Measurements from ENCODE around the gene MOCS2. TPM values are rescaled to one million over a fixed set of nuclear protein-coding genes. Genes with fewer than 3 reads are reported as not detected.

MOCS2 gene
- total and polyA plus RNA-seq, 9 of the 15 experiments (the other 6 are each of a cell fraction or from before 2014, with no cell fraction given): 33.0 to 74.5 (median 48.4) TPM

DNA sequence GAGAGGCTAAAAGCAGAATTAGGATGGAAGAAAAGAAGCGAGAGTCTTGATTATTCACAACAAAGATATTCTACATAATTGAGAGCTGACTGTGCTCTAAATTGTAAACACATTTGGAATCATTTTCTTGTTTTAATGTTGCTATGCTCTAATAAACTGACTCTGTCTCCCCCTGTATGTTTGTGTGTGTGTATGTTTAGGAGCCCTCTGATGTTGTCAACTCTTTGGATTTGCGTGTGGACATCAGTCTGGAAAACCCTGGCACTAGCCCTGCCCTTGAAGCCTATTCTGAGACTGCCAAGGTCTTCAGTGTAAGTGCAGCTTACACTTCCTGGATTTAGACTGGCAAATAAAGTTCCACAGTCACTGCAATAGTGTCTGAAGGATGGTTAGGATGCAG is 37.8 kb downstream of the MOCS2 start (continued):
- TF ChIP-seq, protein P1, sequence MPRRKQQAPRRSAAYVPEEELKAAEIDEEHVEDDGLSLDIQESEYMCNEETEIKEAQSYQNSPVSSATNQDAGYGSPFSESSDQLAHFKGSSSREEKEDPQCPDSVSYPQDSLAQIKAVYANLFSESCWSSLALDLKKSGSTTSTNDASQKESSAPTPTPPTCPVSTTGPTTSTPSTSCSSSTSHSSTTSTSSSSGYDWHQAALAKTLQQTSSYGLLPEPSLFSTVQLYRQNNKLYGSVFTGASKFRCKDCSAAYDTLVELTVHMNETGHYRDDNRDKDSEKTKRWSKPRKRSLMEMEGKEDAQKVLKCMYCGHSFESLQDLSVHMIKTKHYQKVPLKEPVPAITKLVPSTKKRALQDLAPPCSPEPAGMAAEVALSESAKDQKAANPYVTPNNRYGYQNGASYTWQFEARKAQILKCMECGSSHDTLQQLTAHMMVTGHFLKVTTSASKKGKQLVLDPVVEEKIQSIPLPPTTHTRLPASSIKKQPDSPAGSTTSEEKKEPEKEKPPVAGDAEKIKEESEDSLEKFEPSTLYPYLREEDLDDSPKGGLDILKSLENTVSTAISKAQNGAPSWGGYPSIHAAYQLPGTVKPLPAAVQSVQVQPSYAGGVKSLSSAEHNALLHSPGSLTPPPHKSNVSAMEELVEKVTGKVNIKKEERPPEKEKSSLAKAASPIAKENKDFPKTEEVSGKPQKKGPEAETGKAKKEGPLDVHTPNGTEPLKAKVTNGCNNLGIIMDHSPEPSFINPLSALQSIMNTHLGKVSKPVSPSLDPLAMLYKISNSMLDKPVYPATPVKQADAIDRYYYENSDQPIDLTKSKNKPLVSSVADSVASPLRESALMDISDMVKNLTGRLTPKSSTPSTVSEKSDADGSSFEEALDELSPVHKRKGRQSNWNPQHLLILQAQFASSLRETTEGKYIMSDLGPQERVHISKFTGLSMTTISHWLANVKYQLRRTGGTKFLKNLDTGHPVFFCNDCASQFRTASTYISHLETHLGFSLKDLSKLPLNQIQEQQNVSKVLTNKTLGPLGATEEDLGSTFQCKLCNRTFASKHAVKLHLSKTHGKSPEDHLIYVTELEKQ (CRISPR knock-in tag; IDR thresholded peaks at IDR 0.05): no peak
- TF ChIP-seq CC2D1A (IDR thresholded peaks at IDR 0.05): no peak
- TF ChIP-seq ESRRA (IDR thresholded peaks at IDR 0.05; ENCODE audit: borderline replicate concordance, low read depth): no peak
- no peak for TF ChIP-seq SETDB1 (IDR thresholded peaks at IDR 0.05; ENCODE audit: low read length)
- TF ChIP-seq PTRF (tag; IDR thresholded peaks at IDR 0.05): no peak
- TF ChIP-seq ARID1B (IDR thresholded peaks at IDR 0.05): no peak
- TF ChIP-seq, protein P2, sequence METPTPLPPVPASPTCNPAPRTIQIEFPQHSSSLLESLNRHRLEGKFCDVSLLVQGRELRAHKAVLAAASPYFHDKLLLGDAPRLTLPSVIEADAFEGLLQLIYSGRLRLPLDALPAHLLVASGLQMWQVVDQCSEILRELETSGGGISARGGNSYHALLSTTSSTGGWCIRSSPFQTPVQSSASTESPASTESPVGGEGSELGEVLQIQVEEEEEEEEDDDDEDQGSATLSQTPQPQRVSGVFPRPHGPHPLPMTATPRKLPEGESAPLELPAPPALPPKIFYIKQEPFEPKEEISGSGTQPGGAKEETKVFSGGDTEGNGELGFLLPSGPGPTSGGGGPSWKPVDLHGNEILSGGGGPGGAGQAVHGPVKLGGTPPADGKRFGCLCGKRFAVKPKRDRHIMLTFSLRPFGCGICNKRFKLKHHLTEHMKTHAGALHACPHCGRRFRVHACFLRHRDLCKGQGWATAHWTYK (CRISPR knock-in tag; IDR thresholded peaks at IDR 0.05): no peak
- TF ChIP-seq ZNF318 (IDR thresholded peaks at IDR 0.05; ENCODE audit: borderline replicate concordance in 1 of 2, low read depth in 1 of 2): no peak
- no peak for TF ChIP-seq SRSF3 (IDR thresholded peaks at IDR 0.05; ENCODE audit: insufficient read depth, low read length)

All from K562 (cell line).